Measurements from ENCODE around the gene RNU6-1.

DNA sequence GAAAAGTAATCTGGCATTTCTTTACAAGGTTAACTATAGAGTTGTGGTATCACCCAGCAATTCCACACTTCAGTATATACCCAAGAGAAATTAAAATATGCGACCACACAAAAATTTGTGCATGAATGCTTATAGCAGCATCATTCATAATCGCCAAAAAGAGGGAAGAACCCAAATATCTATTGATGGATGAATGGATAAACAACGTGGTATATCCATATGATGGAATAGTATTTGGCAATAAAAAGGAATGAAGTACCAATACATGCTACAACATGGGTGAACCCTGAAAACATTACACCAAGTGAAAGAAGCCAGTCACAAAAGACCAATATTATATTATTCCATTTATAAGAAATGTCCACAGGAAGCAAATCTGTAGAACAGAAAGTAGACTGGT, 23.2 kb downstream of the RNU6-1 start:
- TF ChIP-seq CTCF (IDR thresholded peaks at IDR 0.05), result no peak
- no peak for TF ChIP-seq POLR2A (IDR thresholded peaks at IDR 0.05)

Measured in ovary (tissue), 3 donors.